ENCODE data around the gene PCDH9. TPM values are rescaled to one million over a fixed set of nuclear protein-coding genes. Genes with fewer than 3 reads are reported as not detected.

PCDH9 gene
- total RNA-seq, 2 donors from 2014 or later: 0.44 to 1.0 TPM

GRCh38 chr13:66675620-66676019, 554.5 kb downstream of the PCDH9 start:
- H3K9me3 ChIP-seq: no peaks in the 10 kb centered on the region
- no peaks in the 10 kb centered on the region for H3K27me3 ChIP-seq
- no peaks in the 10 kb centered on the region for H3K4me1 ChIP-seq
- no peak overlapping the region for H3K9ac ChIP-seq (ENCODE audit: low read depth in 2 of 2, low read length in 2 of 2)
- TF ChIP-seq CTCF (IDR thresholded peaks at IDR 0.05): no peak
- no peaks in the 10 kb centered on the region for H3K36me3 ChIP-seq
- DNase-seq: no peak
- intact Hi-C loops (cut with DNase I): no loop called here
- no peak overlapping the region for H3K27ac ChIP-seq
- no peak overlapping the region for H3K4me3 ChIP-seq

- Histone ChIP-seq H3K27ac (no peak overlapping the region), H3K9me3 (no peaks in the 10 kb centered on the region), H3K36me3 (no peaks in the 10 kb centered on the region), H3K9ac (ENCODE audit: low read depth in 2 of 2, low read length in 2 of 2) (no peak overlapping the region), H3K4me1 (no peaks in the 10 kb centered on the region), H3K4me3 (no peak overlapping the region), H3K27me3 (no peaks in the 10 kb centered on the region)
- DNase-seq: no peak
- intact Hi-C loops (cut with DNase I): no loop called here
- no peak for TF ChIP-seq CTCF (IDR thresholded peaks at IDR 0.05)
These were observed 556.7 kb downstream of the PCDH9 start for GRCh38 chr13:66673401-66673800.

GRCh38 chr13:66665991-66666390, 564.1 kb downstream of the PCDH9 start:
- no peak overlapping the region for H3K9ac ChIP-seq (ENCODE audit: low read depth in 2 of 2, low read length in 2 of 2)
- TF ChIP-seq CTCF (IDR thresholded peaks at IDR 0.05): no peak
- no peaks in the 10 kb centered on the region for H3K4me1 ChIP-seq
- intact Hi-C loops (cut with DNase I): no loop called here
- H3K27ac ChIP-seq: no peak overlapping the region
- H3K27me3 ChIP-seq: no peaks in the 10 kb centered on the region
- H3K4me3 ChIP-seq: no peak overlapping the region
- H3K36me3 ChIP-seq: no peaks in the 10 kb centered on the region
- no peaks in the 10 kb centered on the region for H3K9me3 ChIP-seq
- DNase-seq: no peak

- Histone ChIP-seq H3K27me3 (no peaks in the 10 kb centered on the region), H3K36me3 (no peaks in the 10 kb centered on the region), H3K27ac (no peak overlapping the region), H3K4me1 (no peaks in the 10 kb centered on the region), H3K9me3 (no peaks in the 10 kb centered on the region), H3K9ac (ENCODE audit: low read depth in 2 of 2, low read length in 2 of 2) (no peak overlapping the region), H3K4me3 (no peak overlapping the region)
- no peak for DNase-seq
- no peak for TF ChIP-seq CTCF (IDR thresholded peaks at IDR 0.05)
- intact Hi-C loops (cut with DNase I): no loop called here
These were observed 566.4 kb downstream of the PCDH9 start for GRCh38 chr13:66663711-66664110.

- H3K4me1 ChIP-seq: no peaks in the 10 kb centered on the region
- H3K9ac ChIP-seq (ENCODE audit: low read depth in 2 of 2, low read length in 2 of 2): no peak overlapping the region
- no peaks in the 10 kb centered on the region for H3K27me3 ChIP-seq
- H3K36me3 ChIP-seq: no peaks in the 10 kb centered on the region
- TF ChIP-seq CTCF (IDR thresholded peaks at IDR 0.05): no peak
- H3K9me3 ChIP-seq: no peaks in the 10 kb centered on the region
- no peak for DNase-seq
- intact Hi-C loops (cut with DNase I): no loop called here
- no peak overlapping the region for H3K27ac ChIP-seq
- H3K4me3 ChIP-seq: no peak overlapping the region
These were observed 566.9 kb downstream of the PCDH9 start for GRCh38 chr13:66663206-66663605.

GRCh38 chr13:66661336-66661735, 568.8 kb downstream of the PCDH9 start:
- H3K4me1 ChIP-seq: no peaks in the 10 kb centered on the region

More at GRCh38 chr13:66661336-66661735, 568.8 kb downstream of the PCDH9 start:
- no peaks in the 10 kb centered on the region for H3K9me3 ChIP-seq
- intact Hi-C loops (cut with DNase I): no loop called here
- no peak overlapping the region for H3K27ac ChIP-seq
- no peaks in the 10 kb centered on the region for H3K27me3 ChIP-seq
- no peaks in the 10 kb centered on the region for H3K36me3 ChIP-seq
- no peak overlapping the region for H3K9ac ChIP-seq (ENCODE audit: low read depth in 2 of 2, low read length in 2 of 2)
- DNase-seq: no peak
- TF ChIP-seq CTCF (IDR thresholded peaks at IDR 0.05): no peak
- H3K4me3 ChIP-seq: no peak overlapping the region
